CD4-positive, alpha-beta T cell treated with Interleukin-2 at 100 ng/mL for 4 hours (primary cell): Measurements from ENCODE around the gene ANKMY1.

Experiments used
- DNase-seq: peaks from one replicate; pipeline ENCODE4 v3.0.0-alpha.2; 2020; ENCODE audit warnings: low spot score

The ANKMY1 gene, protein sequence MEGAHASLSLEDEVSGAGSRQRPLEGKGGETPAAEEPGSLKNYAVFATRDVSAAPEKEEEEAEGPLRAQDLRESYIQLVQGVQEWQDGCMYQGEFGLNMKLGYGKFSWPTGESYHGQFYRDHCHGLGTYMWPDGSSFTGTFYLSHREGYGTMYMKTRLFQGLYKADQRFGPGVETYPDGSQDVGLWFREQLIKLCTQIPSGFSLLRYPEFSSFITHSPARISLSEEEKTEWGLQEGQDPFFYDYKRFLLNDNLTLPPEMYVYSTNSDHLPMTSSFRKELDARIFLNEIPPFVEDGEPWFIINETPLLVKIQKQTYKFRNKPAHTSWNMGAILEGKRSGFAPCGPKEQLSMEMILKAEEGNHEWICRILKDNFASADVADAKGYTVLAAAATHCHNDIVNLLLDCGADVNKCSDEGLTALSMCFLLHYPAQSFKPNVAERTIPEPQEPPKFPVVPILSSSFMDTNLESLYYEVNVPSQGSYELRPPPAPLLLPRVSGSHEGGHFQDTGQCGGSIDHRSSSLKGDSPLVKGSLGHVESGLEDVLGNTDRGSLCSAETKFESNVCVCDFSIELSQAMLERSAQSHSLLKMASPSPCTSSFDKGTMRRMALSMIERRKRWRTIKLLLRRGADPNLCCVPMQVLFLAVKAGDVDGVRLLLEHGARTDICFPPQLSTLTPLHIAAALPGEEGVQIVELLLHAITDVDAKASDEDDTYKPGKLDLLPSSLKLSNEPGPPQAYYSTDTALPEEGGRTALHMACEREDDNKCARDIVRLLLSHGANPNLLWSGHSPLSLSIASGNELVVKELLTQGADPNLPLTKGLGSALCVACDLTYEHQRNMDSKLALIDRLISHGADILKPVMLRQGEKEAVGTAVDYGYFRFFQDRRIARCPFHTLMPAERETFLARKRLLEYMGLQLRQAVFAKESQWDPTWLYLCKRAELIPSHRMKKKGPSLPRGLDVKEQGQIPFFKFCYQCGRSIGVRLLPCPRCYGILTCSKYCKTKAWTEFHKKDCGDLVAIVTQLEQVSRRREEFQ

GRCh38 chr2:240557808-240558207 lies at the start of gene ANKMY1:
Gene ANKMY1 (minus strand): TSS chr2:240557988. CDS start chr2:240557335, 653 bp downstream.
- DNase-seq: peak; percentile 69

DNA sequence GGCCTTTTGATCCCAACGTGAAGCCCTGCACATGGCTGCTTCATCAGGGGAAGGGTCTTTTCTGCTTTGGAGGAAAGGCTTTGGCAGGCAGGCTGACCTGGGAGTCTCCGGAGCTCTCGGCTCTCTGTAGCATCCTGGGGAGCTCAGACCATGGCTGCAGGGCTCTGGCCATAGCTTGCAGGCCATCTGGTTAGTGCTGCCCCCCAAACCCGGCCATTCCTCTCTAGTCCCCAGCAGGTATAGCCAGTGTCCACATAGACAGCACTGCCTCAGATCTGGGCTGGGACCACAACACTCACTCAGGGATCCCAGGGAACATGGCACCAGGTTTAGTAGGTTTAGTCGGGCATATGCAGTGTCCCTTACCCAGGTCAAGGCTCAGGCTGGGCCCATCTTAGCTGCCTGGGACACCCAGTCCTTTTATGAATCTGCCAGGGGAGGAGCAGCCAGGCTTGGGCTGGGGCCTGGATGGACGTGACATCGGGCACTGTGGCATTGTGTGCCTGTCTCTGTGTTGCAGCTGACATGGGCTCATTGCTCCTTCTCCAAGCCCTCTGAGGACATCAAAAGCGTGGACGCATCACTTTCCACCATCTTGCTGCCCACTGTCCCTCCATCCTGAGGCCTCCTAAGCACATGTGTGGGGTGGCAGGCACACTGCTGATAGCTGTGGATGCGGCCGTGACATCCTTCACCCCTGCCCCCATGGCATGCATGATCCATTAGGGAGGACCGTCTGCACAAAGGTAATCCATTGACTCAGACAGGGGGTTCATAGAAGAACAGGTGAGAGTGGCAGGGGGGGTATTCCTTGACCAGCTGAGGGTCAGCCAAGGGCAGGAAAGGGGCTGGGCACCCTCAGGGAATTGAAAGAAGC lies 48.3 kb upstream of the ANKMY1 start:
- DNase-seq: no peak

- no peak for DNase-seq
Observed at GRCh38 chr2:240604939-240605716, 47.3 kb upstream of the ANKMY1 start.

DNA sequence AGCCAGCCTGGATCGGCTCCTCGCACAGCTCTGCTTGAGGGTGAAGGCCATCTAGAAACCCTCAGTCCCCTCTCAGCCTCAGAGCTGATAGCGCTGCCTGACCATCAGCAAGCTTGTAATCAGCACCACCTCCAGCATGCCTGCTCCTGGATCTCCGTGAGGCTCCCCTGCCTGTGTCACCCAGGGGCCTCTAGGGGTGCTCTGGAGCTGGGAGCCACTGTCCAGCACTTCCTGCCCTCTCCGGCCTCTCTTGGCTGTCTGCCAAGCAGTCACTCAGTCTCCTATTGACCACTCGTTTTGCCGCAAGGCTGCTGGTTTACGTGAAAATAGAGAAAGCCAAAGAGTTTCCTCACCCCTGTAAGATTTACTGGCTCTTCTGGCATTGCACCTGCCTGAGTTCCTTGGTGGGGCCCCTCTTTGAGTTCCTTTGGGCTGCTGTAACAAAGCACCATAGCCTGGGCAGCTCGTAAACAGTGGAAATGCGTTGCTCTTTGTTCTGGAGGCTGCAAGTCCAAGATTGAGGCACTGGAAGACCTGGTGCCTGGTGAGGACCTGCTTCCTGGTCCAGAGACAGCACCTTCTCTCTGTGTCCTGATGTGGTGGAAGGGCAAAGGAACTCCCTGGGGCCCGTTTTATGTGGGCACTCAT lies 46.6 kb upstream of the ANKMY1 start:
- no peak for DNase-seq

DNA sequence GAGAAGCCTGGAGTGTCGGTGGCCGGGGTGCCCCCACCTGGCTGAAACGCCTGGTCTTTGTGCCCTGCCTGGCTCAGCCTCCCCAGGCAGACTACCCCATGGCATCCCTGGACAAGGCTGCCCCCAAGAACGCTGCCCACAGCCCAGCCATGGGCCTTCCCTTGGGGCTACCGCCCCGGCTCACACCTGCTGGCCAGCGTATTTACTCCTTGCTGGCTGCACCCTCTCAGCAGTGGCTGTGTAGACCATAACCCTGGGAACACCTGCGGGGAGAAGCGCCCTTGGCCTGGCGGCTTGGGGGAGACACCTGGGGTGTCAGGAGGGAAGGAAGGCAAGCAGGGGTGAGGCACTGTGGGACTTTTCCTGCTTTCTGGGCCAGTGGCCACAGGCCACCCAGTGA lies 46.1 kb upstream of the ANKMY1 start:
- DNase-seq: no peak

GRCh38 chr2:240603081-240603835 lies 45.5 kb upstream of the ANKMY1 start:
- DNase-seq: no peak

GRCh38 chr2:240602266-240603050 lies 44.7 kb upstream of the ANKMY1 start:
- DNase-seq: no peak

DNA sequence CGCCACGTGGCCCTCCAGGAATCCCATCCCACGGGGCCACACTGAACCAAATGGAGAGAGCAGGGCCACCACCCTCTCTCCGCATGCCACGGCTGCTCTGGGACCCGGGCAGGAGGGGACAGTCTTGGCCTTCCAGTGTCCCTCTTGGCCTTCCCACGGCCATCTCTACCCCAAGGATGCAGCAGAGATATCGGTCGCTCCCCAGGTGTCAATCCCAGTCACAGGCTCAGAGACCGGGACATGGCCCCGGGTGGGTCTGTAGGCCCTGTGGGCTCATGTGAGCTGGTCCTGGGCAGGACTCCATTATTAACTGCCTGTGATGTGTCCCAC lies 44.0 kb upstream of the ANKMY1 start:
- no peak for DNase-seq

GRCh38 chr2:240601061-240601830 lies 43.5 kb upstream of the ANKMY1 start:
- no peak for DNase-seq

- DNase-seq: no peak
Observed at GRCh38 chr2:240600451-240600961, 42.7 kb upstream of the ANKMY1 start.

GRCh38 chr2:240599141-240599583 lies 41.4 kb upstream of the ANKMY1 start:
- no peak for DNase-seq

GRCh38 chr2:240598311-240598911 lies 40.6 kb upstream of the ANKMY1 start:
- no peak for DNase-seq

GRCh38 chr2:240597419-240598181 lies 39.8 kb upstream of the ANKMY1 start:
- DNase-seq: no peak

GRCh38 chr2:240597054-240597418 lies 39.2 kb upstream of the ANKMY1 start:
- no peak for DNase-seq

- DNase-seq: no peak
Observed at GRCh38 chr2:240596491-240596931, 38.7 kb upstream of the ANKMY1 start.

- DNase-seq: no peak
Observed at GRCh38 chr2:240596080-240596460, 38.3 kb upstream of the ANKMY1 start.
